Fibroblast of skin of left quadriceps (primary cell): ENCODE measurements around the gene ISG20L2.
A peak's percentile ranks its signal among the peaks of the same experiment; 100 is the strongest.

Experiments used
- DNase-seq, 2 experiments: peaks; one replicate each; pipeline ENCODE4 v3.0.0-alpha.2; 2013; ENCODE audit warnings: low read depth in 2 of 2

The ISG20L2 gene

DNA sequence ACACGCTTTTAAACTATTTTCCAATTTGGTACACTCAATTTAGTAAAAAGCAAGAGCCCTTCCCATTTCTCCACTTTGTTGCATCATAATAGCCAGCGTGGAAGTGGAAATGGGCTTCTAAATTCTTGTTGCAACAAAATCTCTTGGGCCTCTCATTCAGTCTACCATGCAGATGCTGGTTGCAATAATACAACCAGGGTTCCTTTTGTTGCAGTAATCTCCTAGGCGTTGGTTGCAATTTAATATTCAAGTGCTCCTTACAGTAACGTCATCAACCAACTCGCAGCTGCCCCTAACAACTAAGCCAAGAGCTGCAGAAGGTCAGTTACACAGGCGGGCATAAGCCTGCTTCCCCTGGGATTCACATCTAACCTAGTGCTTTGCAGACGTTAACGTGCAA, 25.7 kb upstream of the ISG20L2 start:
- no peak for DNase-seq

DNA sequence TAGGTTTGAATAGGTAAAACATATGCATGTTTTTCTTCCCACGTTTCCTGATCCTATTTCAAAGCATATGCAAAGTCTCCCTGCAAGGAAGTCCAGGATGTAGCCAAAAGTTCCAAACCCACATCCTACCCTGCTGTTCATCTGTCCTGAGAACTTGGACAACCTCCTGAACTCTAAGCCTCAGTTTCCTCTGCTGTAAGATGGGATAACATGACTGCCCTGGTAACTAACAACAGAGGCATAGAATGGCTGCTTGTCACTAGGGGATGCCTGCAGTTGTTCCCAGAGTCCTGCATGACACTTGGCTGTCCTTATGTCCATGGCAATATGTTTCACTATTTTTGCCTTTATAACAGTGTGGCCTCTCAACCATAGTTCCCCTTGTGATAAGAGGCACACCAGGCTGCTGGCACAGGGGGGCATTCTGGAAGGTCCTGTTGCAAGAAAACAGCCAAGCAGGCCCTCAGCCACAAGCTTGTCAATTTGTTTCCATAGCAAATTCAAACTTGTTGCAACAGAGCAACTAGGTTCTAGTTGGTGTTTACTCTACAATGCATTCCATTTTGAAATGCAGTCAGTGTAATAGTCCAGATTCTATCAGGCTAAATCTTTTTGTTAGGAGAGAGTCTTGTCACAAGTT, 24.4 kb upstream of the ISG20L2 start:
- no peak for DNase-seq

DNA sequence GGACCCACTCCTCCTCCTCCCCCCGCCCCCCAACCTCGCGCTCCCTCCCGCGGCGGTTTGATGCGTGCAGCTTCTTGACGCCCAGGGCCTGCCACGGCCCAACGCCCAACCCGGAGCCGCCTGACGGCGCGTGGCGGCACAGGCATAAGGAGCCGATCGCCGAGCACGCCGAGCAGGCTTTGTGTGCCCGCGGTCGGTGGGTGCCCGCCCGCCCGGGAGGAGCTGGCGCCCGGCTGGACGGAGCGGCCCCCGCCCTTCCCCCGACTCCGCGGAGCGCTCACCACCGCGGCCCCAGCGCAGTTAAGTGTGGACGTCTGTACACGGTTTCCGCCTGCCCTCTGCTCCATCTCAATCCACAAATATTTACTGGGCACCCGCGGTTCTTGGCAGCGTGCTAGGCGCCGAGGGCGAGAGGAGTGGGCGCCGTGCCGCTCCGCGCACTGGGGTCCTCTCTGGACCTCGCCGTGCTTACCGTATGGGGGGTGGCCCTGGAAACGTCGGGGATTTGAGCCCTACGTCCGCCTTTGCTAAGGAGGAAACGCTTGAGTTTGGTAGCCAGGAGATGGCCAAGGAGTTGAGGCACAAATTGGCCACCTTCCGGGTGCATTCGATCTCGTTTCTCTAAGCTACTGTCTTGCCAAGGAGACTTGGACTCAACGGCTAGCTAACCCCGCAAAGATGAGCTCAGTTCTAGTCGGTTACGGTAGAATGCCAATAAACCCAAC, 23.4 kb upstream of the ISG20L2 start:
- DNase-seq, result peak; percentile 94

DNA sequence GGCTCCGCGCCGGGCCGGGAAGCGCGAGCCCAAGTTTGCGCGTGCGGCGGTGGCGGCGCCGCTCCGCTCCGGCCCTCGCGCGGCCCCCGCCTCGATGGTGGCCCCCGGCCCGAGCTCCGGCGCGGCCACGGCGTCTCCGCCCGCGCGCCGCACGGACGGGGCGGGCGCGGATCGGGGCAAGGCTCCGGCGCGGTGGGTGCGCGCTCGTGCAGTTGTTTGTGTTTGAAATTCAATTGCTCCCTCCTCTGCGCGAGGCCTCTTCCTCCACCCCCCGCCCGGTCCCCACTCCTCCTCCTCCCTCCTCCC, 22.8 kb upstream of the ISG20L2 start, which contains the start of gene HDGF:
Gene HDGF, minus strand, starts transcription at position 225 of the 306 bp plus-strand sequence. CDS start 246 bp downstream, outside the sequence.
- no peak for DNase-seq

DNA sequence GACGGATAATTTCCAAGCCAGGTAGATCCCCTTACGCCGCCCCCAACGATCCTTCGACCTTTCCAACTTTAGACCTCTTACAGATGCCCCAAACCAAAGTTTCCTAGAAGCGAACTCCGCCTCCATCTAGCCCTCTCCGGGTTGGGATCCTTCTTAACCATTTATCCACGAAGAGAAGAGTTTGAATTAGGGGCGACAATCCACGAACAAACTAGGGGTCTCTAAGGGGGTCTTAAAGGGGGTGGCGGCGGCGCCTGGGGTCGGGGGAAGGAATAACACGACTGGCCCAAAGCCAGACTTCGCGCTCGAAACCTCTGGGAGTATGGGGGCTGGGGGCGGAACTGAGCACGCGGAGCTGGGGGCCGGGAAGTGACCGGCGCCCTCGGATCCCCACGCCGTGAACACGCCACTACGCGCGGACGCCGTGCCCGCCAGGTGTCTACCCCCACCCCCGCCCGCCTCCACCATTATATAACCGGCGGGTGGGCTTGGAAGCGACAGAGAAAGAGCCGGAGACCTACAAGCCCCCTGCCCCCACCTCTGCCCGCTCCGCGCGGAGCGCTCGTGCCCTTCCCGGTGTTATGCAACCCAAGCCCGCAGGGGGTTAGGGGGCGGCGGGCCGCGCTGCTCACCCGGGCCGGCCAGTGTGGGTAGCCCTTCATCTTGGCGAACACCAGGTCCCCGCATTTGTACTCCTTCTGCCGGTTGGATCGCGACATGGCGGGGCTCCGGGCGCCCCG, 22.3 kb upstream of the ISG20L2 start:
- DNase-seq, result no peak

DNA sequence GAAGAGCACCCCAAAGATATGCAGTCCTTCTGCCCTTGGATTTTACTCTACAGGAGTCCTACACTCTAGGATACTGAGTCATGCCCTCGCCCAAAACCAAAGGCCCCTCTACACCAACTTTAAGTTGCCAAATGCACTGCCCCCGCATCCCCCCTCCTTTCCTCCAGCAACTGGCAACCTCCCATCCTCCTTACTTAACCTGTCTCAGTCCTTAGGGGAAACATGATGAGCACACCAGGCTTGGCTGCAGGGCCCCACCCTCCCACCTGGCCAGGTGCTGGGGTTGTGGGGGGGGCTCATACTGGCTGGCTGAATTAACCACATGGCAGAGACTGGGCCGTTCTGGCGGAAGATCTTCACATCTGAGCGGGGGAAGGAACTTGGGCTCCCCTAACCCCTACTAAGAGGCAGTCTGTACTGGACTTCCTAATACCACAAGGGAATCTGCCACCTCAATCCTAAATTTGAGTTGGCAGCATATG, 21.7 kb upstream of the ISG20L2 start:
- no peak for DNase-seq

GRCh38 chr1:156749419-156750118, 21.0 kb upstream of the ISG20L2 start:
- DNase-seq, result no peak

GRCh38 chr1:156748670-156749418, 20.3 kb upstream of the ISG20L2 start:
- DNase-seq, result no peak

DNA sequence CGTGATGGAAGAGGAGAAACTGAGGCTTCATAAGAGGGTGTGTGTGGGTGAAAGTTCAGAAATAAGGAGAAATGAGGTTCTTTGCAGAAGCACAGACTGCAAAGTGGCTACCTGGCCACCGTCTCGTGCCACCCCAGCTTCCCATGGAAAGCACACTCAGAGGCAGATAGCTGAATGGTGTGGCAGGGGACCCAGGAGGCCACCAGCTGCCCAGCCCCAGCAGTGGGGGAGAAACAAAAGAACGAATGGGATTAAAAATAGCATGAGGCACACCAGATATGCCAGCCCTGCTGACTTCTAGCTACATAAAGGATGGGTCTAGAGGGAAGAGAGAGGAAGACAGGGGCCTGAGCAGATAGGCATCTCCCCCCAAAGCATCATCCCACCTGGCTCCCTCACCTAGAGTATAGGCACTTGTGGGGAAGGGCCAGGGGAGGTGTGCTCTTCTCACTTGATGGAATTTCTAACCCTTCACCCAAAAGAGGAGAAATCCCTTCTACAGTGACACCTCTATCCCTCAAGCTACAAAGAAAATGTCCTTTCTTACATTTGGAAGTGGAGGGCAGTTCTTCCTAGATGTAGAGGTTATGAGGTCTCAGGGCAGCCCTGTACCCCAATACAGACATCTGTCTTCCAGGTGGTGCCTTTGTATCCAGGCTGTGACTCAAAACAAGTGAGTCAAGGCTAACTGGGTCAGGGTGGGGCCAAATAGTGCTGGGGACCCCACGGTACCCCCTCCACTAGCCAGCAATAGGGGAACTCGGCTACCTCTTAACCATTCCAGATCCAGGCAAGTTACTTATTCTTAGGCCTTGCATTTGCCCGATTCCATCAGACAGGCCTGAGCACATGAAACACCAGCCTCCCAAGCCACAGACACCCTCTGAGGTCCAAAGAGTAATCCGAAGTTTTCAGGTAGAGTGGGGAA, 19.4 kb upstream of the ISG20L2 start:
- no peak for DNase-seq

GRCh38 chr1:156746728-156747631, 18.4 kb upstream of the ISG20L2 start:
- peak; percentile 86 for DNase-seq

- DNase-seq, result no peak
These were observed 17.8 kb upstream of the ISG20L2 start for GRCh38 chr1:156746406-156746727.

GRCh38 chr1:156745881-156746280, 17.3 kb upstream of the ISG20L2 start:
- DNase-seq, result no peak

DNA sequence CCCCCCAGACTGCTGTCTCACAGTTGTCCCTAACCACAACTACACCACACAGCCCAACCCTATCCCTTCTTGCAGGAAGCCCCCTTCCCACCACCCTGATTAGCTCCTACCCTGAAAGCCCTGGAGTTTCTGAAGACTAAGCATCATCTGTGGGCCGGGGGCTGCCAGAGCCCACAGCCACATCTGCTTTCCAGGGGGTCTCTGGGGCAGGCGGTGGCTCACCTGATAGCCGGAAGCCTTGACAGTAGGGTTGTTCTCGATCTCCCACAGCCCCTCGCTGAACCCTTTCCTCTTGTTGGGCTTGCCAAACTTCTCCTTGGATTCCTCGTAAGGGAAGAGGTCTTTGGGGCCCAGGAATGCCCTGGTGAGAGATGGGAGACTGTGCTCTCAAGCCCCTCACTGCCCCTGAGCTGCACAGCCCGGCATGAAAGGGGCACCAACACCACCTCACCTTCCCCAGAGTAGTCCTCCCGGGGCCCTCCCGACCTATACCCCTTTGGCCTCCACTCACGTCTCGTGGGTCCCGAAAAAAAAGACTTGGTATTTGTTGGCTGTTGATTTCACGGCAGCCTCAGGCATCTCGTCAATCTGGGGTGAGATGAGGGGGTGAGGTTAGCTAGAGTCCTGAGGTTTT, 16.3 kb upstream of the ISG20L2 start:
- no peak for DNase-seq

DNA sequence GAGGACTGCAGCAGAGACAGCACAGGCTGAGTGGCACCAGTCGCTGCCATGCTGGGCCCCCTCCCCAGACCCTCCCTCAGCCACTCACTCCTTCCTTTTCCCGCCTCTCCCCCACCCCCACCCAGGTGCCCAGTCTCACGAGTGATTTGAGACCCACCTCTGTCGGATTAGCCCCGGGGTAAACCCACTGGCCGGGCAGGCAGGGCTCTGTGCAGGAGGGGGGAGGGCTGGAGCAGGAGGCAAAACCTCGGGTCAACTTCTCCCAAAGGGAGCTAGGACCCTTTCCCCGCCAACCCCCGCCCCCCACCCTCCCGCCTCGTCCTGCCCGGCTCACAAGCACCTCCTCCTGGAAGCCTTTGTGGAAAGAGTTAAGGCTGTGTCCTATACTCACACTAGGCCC, 15.8 kb upstream of the ISG20L2 start:
- no peak for DNase-seq

DNA sequence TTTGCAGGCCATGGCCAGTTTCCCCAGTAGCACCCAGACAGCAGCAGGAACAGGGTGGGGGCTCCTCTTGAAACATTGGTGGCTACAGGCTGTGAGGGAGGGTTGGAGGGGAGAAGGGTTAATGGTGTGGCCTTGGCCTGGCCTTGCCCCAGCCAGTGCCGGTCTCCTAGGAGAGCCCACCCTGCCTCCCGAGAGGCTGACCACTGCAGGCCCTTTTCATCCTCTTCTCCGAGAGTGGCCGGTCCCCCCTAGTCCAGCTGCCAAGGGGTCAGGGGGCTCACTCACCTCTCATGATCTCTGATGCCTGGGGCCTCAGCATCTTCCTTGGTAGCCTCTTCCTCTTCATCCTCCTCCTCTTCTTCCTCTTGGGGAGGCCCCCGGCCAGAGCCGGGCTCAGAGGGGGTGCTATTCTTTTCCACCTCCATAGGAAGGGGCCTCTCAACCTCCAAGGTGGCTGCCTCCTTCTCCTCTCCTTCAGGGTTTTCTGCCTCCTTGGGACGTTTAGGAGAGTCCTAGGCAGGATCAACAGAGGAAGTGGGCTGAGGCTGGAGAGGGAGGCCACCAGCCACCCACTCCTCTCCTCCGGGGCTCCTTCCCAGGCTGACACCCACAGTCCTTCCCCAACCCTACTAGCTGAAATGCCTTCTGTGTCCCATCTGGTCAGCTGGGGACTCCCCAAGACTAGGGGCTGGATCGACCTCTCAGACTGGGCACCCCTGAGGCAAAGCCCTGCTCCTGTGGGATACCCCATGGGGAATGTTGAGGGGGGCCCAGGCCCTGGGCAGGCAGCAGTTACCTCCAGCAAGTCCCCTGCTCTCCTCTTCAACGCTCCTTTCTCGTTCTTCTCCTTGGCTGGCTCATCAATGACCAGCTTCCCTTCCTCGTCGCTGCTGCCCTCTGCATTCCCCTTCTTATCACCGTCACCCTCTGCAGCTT, 15.1 kb upstream of the ISG20L2 start:
- no peak for DNase-seq

- no peak for DNase-seq
These were observed 14.2 kb upstream of the ISG20L2 start for GRCh38 chr1:156742801-156743200.

GRCh38 chr1:156742017-156742416, 13.5 kb upstream of the ISG20L2 start:
- DNase-seq, result no peak

GRCh38 chr1:156741481-156741983, 13.0 kb upstream of the ISG20L2 start:
- no peak for DNase-seq
